NCI-H345 treated with DMSO at 0.1 percent for 48 hours (cell line): ENCODE measurements around the gene EFCC1.
"Not testable (repeated sequence)": the region's sequence is repeated elsewhere in the genome, so short reads cannot be mapped to it uniquely, and the experiment has no call there.

Experiments
- DNase-seq: peaks from one replicate; lab custom pipeline; 2025; ENCODE audit not compliant: unreplicated experiment; lab: John Stamatoyannopoulos, UW

EFCC1 gene

DNA sequence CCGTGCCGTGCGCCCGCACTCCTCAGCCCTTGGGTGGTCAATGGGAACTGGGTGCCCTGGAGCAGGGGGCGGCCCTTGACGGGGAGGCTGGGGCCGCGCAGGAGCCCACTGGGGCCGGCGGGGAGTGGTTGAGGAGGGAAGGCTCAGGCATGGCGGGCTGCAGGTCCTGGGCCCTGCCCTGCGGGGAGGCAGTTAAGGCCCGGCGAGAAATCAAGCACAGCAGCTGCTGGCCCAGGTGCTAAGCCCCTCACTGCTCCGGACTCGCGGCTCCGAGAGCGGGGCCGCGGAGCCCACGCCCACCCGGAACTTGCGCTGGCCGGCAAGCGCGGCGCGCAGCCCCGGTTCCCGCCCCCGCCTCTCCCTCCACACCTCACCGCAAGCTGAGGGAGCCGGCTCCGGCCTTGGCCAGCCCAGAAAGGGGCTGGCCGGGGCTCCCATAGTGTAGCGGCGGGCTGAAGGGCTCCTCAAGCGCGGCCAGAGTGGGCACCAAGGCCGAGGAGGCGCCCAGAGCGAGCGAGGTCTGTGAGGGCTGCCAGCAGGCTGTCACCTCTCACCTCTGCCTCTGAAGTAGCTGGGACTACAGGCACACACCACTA, 67.3 kb downstream of the EFCC1 start:
- DNase-seq = no peak

DNA sequence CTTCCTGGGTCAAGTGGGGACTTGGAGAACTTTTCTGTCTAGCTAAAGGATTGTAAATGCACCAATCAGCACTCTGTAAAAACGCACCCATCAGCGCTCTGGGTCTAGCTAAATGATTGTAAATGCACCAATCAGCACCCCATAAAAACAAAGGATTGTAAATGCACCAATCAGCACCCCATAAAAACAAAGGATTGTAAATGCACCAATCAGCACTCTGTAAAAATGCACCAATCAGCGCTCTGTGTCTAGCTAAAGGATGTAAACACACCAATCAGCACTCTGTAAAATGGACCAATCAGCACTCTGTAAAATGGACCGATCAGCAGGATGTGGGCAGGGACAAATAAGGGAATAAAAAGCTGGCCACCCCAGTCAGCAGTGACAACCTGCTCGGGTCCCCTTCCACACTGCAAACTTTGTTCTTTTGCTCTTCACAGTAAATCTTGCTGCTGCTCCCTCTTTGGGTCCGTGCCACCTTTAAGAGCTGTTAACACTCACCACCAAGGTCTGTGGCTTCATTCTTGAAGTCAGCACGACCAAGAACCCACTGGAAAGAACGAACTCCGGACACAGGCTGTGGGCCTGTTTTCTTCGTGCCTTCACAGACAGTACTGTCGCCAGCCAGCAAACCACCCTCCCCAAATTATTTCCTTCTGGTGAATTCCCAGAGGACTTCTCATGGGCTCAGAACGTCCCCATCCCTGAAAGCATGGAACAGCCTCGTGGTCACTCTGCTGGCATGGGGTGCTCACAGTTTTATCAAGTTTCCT, 68.4 kb downstream of the EFCC1 start:
- DNase-seq = not testable (repeated sequence)

GRCh38 chr3:129070086-129070885, 69.2 kb downstream of the EFCC1 start:
- no peak for DNase-seq

- no peak for DNase-seq
Observed at GRCh38 chr3:129077222-129077621, 76.1 kb downstream of the EFCC1 start.

- no peak for DNase-seq
Observed at GRCh38 chr3:129078510-129078909, 77.4 kb downstream of the EFCC1 start.

- no peak for DNase-seq
Observed at GRCh38 chr3:129081503-129081902, 80.4 kb downstream of the EFCC1 start.

DNA sequence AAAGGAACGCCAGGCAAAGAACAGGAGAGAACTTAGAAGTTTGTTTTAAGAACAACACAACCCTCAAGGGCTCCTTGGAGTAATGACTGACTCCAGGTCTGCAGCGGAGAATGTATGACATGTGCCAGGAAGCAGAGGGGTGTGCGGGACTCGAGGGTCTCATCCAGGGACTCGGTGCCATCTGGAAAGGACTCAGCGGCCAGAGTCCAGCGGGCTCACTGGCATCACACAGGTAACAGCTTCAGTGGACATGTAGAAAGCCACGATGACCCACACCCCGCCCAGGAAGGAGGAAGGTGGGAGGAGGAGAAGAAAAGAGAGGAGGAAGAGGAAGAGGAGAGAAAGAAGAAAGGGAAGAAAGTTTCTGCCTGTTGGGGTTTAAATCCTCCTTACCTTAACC, 80.9 kb downstream of the EFCC1 start:
- DNase-seq = no peak

GRCh38 chr3:129084501-129084900, 83.4 kb downstream of the EFCC1 start:
- no peak for DNase-seq

DNA sequence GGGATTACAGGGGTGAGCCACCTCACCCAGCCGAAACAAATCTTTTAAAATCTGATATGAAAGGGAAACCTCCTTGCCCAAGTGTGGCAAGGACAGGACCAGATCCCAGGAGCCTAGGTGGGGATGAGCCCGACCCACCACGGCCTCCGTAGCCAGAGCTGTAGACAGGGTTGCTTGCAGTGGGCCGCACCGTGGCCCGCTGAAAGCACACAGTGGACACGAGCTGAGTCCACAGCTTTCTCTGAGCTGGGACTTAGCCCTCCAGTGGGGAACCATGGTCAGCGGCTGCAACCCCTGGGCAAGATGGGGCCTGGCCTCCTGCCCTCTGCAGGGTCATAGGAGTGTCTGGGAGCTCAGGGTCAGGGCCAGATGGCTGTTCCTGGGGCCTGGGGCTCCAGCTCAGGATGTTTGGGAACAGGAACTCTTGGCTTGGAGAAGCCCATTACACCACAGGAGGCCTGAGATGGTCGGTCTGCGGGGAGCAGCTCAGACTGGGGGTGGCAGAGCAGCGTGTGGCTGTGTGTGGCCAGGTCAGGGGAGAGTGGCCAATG, 84.1 kb downstream of the EFCC1 start:
- DNase-seq = no peak

GRCh38 chr3:129085818-129086217, 84.7 kb downstream of the EFCC1 start:
- no peak for DNase-seq

DNA sequence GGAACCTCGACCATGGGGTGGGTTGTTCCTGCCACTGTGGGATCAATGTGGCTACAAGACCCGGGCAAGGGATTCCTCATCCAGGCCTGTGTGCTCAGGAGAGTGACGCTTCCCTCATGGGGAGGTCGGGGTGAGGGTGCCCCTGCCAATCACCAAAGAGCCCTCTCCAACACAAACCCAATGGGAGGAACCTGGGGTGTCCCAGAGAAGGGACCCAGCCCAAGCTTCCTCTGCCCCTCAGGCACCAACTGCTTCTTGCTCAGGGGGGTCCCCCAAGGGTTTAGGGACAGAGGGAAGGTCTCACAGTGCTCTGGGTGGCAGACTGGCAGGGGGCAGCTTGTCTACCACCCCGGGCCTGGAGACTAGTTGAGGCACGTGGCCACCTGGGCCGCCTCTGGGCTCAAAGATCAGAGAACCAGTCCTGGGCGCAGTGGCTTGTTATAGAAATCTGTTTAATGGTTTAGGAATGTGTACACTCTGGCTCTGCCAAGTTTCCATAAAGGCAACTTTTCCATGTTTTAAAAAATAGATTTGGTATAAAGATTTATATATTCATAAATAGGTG, 86.1 kb downstream of the EFCC1 start:
- no peak for DNase-seq

DNA sequence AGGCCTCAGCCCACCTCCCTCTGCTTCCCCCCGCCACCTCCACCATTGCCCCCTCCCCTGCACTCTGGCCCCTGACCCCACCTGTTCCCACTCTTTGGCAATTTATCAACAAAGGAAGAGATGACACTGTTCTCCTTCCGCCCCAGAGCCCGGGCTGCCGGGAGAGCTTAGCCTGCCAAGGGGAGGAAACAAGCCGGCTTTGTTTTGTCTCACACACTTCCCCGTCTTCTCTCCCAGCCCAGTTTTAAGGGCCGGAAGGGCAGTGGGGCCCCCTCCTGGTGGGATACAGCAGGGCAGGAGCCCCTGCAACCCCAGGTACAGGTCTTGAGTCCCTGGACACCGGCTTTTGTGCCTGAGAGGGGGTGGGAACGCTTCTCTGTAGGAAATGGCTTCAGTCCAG, 86.8 kb downstream of the EFCC1 start:
- not testable (repeated sequence) for DNase-seq

DNA sequence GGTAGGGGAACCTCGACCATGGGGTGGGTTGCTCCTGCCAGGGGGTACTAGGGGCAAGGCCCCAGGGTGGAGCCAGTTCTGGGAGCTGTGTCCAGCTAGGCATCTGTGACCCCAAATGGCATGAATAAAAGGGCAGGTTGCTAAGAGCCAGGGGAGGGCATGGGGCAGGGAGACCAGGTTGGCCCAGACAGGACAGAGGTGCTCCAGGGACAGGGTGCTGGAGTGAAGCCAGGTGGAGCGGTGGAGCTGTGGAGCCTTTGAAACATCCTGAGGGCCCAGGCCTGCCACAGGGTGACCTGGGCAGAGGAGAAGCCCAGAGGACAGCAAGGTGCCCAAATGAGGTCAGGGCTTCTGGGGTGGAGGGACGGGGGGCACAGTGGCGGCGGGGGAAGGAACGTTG, 87.2 kb downstream of the EFCC1 start:
- DNase-seq = not testable (repeated sequence)
